SK-N-SH treated with all-trans-retinoic acid at 6 μM for 48 hours (cell line): ENCODE measurements around the gene INTS3.

Experiments
- ARNTL ChIP-seq: fragments of 450-650 bp; formaldehyde crosslinking; IDR thresholded peaks from 2 replicates; pipeline ENCODE4 v1.5.0; 2020; ENCODE audit warnings: low read depth, mild to moderate bottlenecking, moderate library complexity, borderline replicate concordance
- BACH2 ChIP-seq: fragments of 250-450 bp; sonication (Bioruptor Pico); IDR thresholded peaks from 2 replicates; pipeline ENCODE4 v1.9.0; 2021; ENCODE audit warnings: mild to moderate bottlenecking, borderline replicate concordance
- CREB5 ChIP-seq: fragments of 250-450 bp; sonication (Bioruptor Pico); IDR thresholded peaks from 2 replicates; pipeline ENCODE4 v1.5.1; 2020; ENCODE audit warnings: low read depth, mild to moderate bottlenecking, moderate library complexity
- ISL1 ChIP-seq: fragments of 250-450 bp; sonication (Bioruptor Pico); IDR thresholded peaks from 2 replicates; pipeline ENCODE4 v2.1.2; 2022; ENCODE audit warnings: mild to moderate bottlenecking, moderate library complexity
- OSR1 ChIP-seq: fragments of 250-450 bp; sonication (Bioruptor Pico); IDR thresholded peaks from 2 replicates; pipeline ENCODE4 v1.8.0; 2022; ENCODE audit warnings: moderate library complexity, mild to moderate bottlenecking, inconsistent platforms
- PPARA ChIP-seq: fragments of 250-450 bp; sonication (Bioruptor Pico); IDR thresholded peaks from 2 replicates; pipeline ENCODE4 v1.5.0; 2020; ENCODE audit warnings: mild to moderate bottlenecking, borderline replicate concordance
- RARB ChIP-seq: fragments of 250-450 bp; sonication (Bioruptor Pico); IDR thresholded peaks from 2 replicates; pipeline ENCODE4 v1.8.0; 2021; ENCODE audit warnings: mild to moderate bottlenecking, moderate library complexity
- TOX ChIP-seq: fragments of 250-450 bp; sonication (Bioruptor Pico); IDR thresholded peaks from 2 replicates; pipeline ENCODE4 v1.8.0; 2021; ENCODE audit warnings: mild to moderate bottlenecking, moderate library complexity, borderline replicate concordance
- TSHZ2 ChIP-seq: fragments of 250-450 bp; sonication (Bioruptor Pico); IDR thresholded peaks from 2 replicates; pipeline ENCODE4 v1.5.0; 2020; ENCODE audit warnings: mild to moderate bottlenecking, moderate library complexity
- ZC3H10 ChIP-seq: fragments of 250-450 bp; sonication (Bioruptor Pico); IDR thresholded peaks from 2 replicates; pipeline ENCODE4 v1.5.1; 2021; ENCODE audit warnings: mild to moderate bottlenecking, moderate library complexity
- ZFP3 ChIP-seq: fragments of 250-450 bp; sonication (Bioruptor Pico); IDR thresholded peaks from 2 replicates; pipeline ENCODE4 v1.5.0; 2020; ENCODE audit warnings: mild to moderate bottlenecking, moderate library complexity
- ZNF70 ChIP-seq: fragments of 450-650 bp; formaldehyde crosslinking; IDR thresholded peaks from 2 replicates; pipeline ENCODE4 v1.5.0; 2020; ENCODE audit warnings: mild to moderate bottlenecking, moderate library complexity
- ZNF8 ChIP-seq: fragments of 450-650 bp; formaldehyde crosslinking; IDR thresholded peaks from 2 replicates; pipeline ENCODE4 v1.5.0; 2020; ENCODE audit warnings: mild to moderate bottlenecking, moderate library complexity

- no peak for TF ChIP-seq ZNF70 (CRISPR knock-in tag)
- TF ChIP-seq BACH2 (CRISPR knock-in tag): no peak
- no peak for TF ChIP-seq ARNTL
- no peak for TF ChIP-seq ZC3H10 (CRISPR knock-in tag)
- TF ChIP-seq ISL1: no peak
- no peak for TF ChIP-seq ZFP3
- TF ChIP-seq RARB (CRISPR knock-in tag): no peak
- no peak for TF ChIP-seq TSHZ2 (CRISPR knock-in tag)
- TF ChIP-seq PPARA (CRISPR knock-in tag): no peak
- no peak for TF ChIP-seq CREB5
- no peak for TF ChIP-seq TOX
- TF ChIP-seq ZNF8 (CRISPR knock-in tag): no peak
- TF ChIP-seq OSR1: no peak
Measured at GRCh38 chr1:153683854-153684253, 44.0 kb upstream of the INTS3 start.
